GM12873 (cell line): ENCODE measurements around the gene C5AR1.

ENCODE experiments used
- TF ChIP-seq, protein P1 (sequence below): IDR thresholded peaks from 2 replicates; pipeline ENCODE4 v1.5.1; 2012; ENCODE audit warnings: low read depth, mild to moderate bottlenecking, moderate library complexity, low read length, control low read depth; ENCODE audit not compliant: insufficient read depth; ENCODE audit errors: missing control alignments

The C5AR1 gene

DNA sequence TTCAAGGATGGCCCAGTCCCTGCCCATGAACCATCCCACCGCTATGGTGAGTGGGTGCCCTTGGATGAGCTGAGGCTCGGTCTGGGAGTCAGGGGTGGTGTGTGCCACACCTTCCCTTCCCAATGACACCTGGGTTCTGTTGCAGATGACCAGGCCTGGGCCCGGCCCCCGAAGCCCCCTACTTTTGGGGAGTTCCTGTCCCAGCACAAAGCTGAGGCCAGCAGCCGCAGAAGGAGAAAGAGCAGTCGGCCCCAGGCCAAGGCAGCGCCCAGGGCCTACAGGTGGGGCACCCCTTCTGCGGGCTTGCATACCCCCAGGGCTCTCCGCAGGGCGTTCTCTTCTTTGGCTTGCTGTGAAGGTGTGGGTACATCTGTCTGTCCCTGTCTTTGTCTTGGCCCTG is 39.3 kb upstream of the C5AR1 start:
- TF ChIP-seq, protein P1, sequence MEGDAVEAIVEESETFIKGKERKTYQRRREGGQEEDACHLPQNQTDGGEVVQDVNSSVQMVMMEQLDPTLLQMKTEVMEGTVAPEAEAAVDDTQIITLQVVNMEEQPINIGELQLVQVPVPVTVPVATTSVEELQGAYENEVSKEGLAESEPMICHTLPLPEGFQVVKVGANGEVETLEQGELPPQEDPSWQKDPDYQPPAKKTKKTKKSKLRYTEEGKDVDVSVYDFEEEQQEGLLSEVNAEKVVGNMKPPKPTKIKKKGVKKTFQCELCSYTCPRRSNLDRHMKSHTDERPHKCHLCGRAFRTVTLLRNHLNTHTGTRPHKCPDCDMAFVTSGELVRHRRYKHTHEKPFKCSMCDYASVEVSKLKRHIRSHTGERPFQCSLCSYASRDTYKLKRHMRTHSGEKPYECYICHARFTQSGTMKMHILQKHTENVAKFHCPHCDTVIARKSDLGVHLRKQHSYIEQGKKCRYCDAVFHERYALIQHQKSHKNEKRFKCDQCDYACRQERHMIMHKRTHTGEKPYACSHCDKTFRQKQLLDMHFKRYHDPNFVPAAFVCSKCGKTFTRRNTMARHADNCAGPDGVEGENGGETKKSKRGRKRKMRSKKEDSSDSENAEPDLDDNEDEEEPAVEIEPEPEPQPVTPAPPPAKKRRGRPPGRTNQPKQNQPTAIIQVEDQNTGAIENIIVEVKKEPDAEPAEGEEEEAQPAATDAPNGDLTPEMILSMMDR: no peak

DNA sequence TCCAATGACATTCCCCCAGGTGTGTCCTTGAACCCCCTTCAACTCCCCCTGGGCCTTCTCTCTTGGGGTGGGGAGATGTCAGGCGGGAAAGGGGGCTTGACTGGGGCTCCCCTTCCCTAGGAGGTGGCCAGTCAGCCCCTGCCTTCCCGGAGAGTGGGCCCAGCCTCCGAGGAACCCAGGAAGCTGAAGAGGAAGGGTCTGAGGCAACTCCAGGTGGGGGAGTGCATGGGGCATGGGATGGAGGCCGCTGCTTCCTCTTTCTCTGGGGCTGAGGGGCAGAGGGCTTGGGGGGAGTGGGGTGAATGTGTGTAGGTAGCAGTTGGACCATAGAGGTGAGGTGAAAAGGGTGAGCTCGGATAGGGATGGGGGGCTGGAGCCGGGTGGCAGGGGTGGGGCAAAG is 37.7 kb upstream of the C5AR1 start:
- TF ChIP-seq, protein P1: no peak

DNA sequence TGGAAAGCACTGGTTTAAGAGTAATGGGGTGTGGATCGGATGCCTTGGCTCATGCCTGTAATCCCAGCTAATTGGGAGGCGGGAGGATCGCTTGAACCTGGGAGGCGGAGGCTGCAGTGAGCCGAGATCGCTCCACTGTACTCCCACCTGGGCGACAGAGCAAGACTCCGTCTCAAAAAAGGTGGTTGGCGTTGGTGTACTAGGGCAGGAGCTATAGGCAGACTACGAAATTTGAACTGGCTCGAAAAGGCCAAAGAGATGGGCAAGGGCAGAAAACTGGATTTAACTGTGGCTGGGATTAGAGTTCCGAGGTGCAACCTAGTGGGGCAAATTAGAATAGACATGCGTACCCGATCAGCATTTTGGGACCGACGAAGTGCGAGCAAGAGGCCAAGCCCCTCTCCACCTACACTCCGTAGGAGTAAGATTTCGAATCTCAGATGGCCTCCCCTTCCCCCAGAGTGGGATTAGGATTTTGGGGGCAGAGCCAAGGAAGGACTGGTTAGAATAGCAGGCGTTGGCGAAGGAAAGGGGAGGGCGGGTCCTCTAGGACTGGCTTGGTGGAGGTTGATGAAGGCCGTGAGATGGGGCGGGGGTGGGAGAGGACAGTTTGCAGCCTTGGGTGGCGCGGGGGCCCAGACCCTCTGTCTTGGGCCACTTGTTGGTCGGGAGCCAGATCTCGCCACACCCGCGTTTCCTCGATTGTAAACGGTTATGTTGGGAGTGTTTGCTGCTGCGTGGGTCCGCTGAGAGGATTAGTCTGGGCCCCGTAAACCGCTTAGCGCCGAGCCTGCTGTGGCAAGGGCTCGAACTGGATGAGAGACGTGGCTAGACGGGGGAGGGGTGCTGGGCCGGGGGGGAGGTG is 37.0 kb upstream of the C5AR1 start:
- TF ChIP-seq, protein P1: no peak

DNA sequence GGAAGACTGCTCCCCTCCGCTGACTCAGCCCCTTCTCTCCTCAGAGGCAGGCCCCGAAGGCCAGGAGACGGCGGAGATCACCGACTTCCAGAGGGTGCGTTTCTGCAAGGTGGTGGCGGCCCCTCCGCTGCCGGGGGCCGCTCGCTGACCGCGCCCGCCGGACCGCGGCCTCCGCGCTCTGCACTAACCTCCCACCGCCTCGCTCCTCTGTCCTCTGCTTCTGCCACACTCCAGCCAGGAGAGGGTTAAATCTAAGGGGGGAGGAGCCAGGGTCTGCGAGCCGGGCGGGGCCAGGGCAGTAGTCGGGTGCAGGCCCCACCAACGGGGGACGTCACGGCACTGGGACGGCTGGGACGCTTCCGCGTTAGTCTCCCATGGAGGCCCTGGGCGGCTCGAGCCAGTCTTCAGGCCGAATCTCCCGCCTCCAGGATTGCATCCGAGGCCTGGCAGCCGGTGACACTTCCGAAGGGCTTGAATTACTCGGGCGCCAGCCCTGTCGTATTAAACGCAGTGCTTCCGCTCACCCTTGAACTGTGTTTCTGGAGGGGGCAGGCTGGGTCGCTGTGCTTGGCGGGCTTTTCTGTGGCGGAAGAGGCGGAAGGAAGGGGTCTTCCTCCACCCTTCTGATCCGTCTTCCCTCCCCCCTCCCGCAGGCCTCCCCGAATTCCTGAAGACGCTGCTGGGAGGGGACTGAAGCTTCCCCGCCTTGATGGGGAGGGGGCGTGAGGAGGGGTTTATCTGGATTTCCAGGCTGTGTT is 36.2 kb upstream of the C5AR1 start:
- TF ChIP-seq, protein P1: no peak

DNA sequence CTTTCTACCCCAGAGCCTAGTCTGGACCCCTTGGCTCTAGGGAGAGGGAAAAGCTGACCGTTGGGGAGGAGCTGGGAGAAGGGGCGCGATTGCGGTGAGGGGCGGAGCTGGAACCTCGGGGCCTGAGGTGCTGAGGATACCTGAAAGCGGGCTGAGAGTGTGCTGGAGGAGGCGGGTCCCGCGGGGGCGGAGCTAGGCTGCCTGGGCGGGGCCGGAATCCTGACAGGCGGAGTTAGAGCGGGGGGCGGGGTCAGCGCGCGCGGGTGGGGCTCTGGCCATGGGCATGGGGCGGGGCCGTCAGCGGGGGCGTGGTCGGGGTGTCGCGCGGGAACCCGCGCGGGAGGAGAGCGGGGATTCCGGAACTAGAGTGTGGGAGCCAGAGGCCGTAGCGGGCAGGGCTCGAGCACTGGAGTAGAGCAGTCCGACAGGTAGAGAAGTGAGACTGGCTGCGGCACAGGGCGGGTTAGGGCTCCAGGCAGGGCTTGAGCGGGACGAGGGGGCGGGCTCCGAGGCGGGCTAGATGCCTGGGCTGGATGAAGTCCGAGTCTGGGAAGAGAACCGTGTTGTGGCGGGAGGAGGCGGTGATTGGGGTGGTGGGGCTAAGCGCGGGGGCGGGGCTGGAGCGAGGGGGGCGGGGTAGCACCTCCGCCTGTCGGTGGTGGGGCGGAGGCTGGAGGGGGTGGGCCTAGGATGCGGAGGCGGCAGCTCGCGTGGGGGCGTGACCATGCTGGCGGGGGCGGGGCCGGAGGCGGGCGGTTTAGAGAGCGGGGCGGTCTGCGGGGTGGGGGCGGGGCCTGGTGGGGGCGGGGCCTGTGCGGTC is 35.4 kb upstream of the C5AR1 start, which contains the start of gene INAFM1:
Gene INAFM1 (plus strand): TSS at position 815 of the 820 bp plus-strand sequence. CDS start 35 bp downstream, outside the sequence.
- TF ChIP-seq, protein P1: no peak

DNA sequence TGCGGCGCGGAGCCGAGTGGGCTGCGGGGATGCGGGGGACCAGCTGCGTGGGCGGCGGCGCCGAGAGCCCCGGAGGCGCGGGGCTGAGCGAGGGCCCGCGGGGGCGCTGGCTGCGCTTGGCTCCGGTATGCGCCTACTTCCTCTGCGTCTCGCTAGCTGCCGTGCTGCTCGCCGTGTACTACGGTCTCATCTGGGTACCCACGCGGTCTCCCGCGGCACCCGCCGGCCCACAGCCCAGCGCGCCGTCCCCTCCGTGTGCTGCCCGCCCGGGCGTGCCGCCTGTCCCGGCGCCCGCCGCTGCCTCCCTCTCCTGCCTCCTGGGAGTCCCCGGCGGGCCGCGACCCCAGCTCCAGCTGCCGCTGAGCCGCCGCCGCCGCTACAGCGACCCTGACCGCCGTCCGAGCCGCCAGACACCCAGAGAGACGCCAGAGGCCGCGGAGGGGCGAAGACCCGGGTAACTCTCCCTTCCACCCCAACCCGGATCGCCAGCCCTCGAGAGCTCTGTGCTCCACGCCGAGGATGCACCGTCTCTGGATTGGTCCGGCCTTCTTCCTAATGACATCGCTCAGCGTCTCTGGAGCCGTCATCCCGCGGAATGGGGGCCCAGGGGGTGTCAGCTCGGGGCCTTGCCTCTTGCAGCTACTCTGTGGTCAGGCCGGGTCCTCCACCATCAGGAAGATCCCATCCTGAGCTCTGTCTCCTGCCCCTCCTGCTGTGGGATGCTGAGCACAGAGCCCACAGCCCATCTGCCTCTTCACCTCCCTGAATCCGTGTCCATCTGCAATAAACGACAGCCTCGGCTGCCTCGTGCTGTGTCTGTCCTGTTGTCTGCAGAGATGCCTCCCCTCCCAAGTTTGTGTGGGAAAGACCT is 34.5 kb upstream of the C5AR1 start:
- TF ChIP-seq, protein P1: no peak
